ACC112 (cell line): ENCODE data around the gene ERICH6B.

ENCODE experiments used
- H2AFZ ChIP-seq: fragments of 200-600 bp; sonication (generic); one replicate; pipeline ENCODE4 v1.6.0; 2017; ENCODE audit warnings: antibody characterized with exemption, low read length; ENCODE audit not compliant: unreplicated experiment
- H3K27ac ChIP-seq: fragments of 200-600 bp; sonication (generic); 2 replicates; pipeline ENCODE4 v1.5.1; 2014; ENCODE audit warnings: low read depth, mild to moderate bottlenecking, antibody characterized with exemption, low read length, moderate library complexity
- H3K27me3 ChIP-seq: fragments of 200-600 bp; sonication (generic); 2 replicates; pipeline ENCODE4 v1.6.1; 2014; ENCODE audit warnings: mild to moderate bottlenecking, antibody characterized with exemption, low read length, moderate library complexity, mixed read lengths; ENCODE audit not compliant: insufficient read depth
- H3K36me3 ChIP-seq: fragments of 200-600 bp; sonication (generic); 2 replicates; pipeline ENCODE4 v1.6.1; 2016; ENCODE audit warnings: mild to moderate bottlenecking, antibody characterized with exemption, low read length, moderate library complexity, mixed read lengths; ENCODE audit not compliant: insufficient read depth
- H3K4me1 ChIP-seq: fragments of 200-600 bp; sonication (generic); one replicate; pipeline ENCODE4 v1.6.1; 2016; ENCODE audit warnings: low read length, mixed read lengths; ENCODE audit not compliant: insufficient read depth, unreplicated experiment, control insufficient read depth
- H3K4me3 ChIP-seq: fragments of 200-600 bp; sonication (generic); 2 replicates; pipeline ENCODE4 v1.5.1; 2014; ENCODE audit warnings: mild to moderate bottlenecking, low read depth, low read length
- H3K79me2 ChIP-seq: fragments of 200-600 bp; sonication (generic); one replicate; pipeline ENCODE4 v1.6.0; 2016; ENCODE audit warnings: low read length; ENCODE audit not compliant: control insufficient read depth, unreplicated experiment, insufficient read depth

Gene ERICH6B

DNA sequence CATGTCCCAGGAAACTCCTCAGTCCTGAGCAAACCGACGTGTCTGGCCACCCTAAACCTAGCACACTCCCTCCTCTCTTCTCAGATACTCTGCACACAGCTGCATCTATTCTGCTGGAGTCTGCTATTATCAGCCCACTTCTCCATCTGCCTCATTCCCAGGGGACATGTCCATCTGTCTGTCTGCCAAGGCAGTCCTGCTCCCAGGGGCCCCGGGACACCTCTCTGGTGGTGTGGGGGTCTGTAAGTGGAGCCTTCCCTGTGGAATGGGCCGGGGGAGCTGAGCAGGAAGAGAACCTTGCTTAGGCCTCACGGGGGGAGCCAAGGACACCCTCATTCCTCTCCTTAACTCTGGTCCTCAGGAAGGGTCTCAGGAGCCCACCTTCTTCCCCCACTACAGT, 72.7 kb downstream of the ERICH6B start:
- Histone ChIP-seq H3K27me3 (peaks cover 11% of the 10 kb centered on the region; the same call in 1 of the 2 replicates), H3K79me2 (no peaks in the 10 kb centered on the region), H2AFZ (no peak overlapping the region), H3K36me3 (no peaks in the 10 kb centered on the region), H3K4me1 (no peaks in the 10 kb centered on the region), H3K27ac (no peak overlapping the region), H3K4me3 (no peak overlapping the region)

DNA sequence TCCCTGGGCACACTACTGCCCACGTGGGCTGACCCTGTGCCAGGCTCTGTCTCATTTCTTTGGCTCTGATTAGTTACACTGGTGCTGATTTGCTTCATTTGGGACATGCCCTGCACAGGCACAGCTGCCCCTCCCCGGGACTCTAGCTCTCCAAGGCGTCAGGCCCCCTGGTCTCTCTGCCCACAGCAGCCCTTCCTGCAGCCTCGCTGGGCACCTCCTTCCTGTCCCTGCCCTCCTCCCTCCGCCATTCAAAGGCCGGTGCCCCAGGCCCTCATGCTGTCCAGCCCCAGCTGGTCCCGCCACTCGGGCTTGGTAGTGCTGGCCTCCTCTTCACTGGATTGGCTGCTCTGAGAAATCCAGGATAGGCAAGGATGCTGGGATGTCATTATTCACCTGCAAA, 73.1 kb downstream of the ERICH6B start:
- Histone ChIP-seq H2AFZ (no peak overlapping the region), H3K79me2 (no peaks in the 10 kb centered on the region), H3K4me3 (no peak overlapping the region), H3K36me3 (no peaks in the 10 kb centered on the region), H3K27me3 (peaks cover 6% of the 10 kb centered on the region; the same call in 1 of the 2 replicates), H3K27ac (no peak overlapping the region), H3K4me1 (no peaks in the 10 kb centered on the region)

DNA sequence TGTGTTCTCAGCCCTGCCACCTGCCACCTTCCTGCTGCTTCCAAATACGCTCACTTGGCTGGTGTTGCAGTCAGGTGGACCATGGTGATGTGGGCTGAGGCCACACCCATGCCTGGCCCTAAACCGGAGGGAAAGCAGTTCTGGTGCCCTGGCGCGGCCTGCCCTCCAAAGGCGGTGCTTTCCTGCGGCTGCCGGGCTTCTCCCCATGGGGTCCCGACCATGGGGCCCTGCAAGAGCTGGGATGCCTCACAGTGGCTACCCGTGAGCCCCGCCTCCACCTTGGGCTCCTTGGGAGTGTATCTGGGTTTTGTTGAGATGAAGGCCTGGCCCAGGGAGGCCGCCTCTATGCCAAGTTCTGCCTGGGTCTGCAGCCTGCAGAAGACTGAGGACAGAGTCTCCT, 73.7 kb downstream of the ERICH6B start:
- peaks cover under 1% of the 10 kb centered on the region; the same call in 1 of the 2 replicates for H3K27me3 ChIP-seq
- H3K4me3 ChIP-seq = no peak overlapping the region
- no peaks in the 10 kb centered on the region for H3K4me1 ChIP-seq
- no peak overlapping the region for H2AFZ ChIP-seq
- no peaks in the 10 kb centered on the region for H3K36me3 ChIP-seq
- no peak overlapping the region for H3K27ac ChIP-seq
- no peaks in the 10 kb centered on the region for H3K79me2 ChIP-seq

DNA sequence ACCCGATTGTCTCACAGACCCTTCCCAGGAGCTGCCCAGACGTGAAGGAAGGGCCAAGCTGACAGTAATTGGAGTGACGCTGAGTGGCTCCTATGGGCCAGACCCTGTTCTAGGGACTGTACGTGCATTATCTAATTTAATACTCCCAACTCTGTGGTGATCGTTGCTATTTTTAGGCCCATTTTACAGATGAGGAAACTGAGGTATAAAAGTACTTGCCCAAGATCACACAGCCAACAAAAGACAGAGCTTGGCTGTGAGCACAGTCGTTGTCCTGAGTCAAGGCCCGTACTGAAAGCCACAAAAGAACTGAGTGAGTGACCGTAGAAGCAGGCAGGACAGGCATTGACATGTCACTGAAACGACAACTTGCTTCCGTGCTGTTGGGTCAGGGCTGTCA, 74.7 kb downstream of the ERICH6B start:
- H3K79me2 ChIP-seq = no peaks in the 10 kb centered on the region
- H3K27me3 ChIP-seq = no peaks in the 10 kb centered on the region

DNA sequence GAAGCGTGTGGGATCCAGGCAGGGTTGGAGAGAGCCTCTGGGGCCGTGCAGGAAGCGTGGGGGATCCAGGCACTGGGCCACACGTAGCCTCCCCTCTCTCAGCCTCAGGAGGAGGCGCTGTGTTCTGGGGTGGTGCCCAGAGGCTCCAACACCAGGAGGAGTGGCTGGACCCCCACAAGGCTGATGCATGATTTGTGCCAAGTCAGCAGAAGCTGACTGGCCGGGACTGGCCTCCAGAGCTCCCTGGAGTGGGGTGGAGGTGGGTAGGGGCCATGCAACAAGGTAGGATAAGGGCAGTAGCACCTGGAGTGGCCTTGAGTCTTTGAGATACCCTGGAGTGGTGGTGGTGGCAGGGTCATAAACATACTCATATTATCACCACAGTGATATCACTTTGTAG, 75.3 kb downstream of the ERICH6B start:
- Histone ChIP-seq H3K4me3 (no peak overlapping the region), H3K27ac (no peak overlapping the region), H3K4me1 (no peaks in the 10 kb centered on the region), H2AFZ (no peak overlapping the region), H3K27me3 (no peaks in the 10 kb centered on the region), H3K79me2 (no peaks in the 10 kb centered on the region), H3K36me3 (no peaks in the 10 kb centered on the region; the same call in 1 of the 2 replicates)

More for the DNA sequence above, 74.7 kb downstream of the ERICH6B start:
- Histone ChIP-seq H3K36me3 (no peaks in the 10 kb centered on the region), H3K4me1 (no peaks in the 10 kb centered on the region), H3K27ac (no peak overlapping the region), H3K4me3 (no peak overlapping the region), H2AFZ (no peak overlapping the region)

DNA sequence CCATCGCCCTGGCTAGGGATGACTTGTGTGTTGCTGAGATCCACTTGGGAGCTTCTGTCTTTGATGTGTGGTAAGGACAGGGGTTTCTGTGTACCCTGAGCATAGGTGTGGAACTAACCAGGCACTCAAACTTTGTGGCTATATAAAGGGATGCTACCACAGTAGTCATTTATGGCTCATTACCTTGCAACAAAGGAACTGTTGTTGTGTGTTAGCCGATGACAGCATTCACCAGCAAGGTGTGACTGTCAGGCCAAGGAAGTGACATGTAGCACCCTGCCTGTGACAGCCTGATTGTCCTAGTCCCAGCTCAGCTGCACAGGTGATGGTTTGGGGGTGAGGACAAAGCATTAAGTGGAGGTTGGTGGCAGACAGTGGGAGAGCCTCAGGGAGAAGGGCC, 77.2 kb downstream of the ERICH6B start:
- no peaks in the 10 kb centered on the region for H3K27me3 ChIP-seq
- H3K79me2 ChIP-seq = no peaks in the 10 kb centered on the region
- no peaks in the 10 kb centered on the region for H3K4me1 ChIP-seq
- no peak overlapping the region for H3K4me3 ChIP-seq
- H3K27ac ChIP-seq = no peak overlapping the region
- H3K36me3 ChIP-seq = peaks cover 4% of the 10 kb centered on the region; the same call in 1 of the 2 replicates
- no peak overlapping the region for H2AFZ ChIP-seq

DNA sequence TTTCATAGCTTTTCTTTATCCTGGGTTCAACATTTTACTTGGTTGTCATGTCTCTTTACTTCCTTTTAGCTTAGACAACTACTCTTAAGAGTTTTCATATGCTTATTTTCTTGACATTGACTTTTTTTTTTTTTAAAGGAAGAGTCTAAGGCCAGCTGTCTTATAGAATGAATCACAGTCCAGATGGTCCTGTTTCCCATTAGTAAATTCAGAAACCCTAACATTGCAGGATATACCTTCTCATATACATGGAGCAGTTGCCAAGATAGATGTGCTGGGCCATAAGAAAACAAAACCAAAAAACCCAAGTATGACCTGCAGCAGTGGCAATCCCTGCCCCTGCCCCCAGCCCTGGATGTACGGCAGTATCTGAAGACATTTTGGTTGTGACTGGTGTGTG, 78.0 kb downstream of the ERICH6B start:
- no peaks in the 10 kb centered on the region for H3K27me3 ChIP-seq
- H3K4me1 ChIP-seq = no peaks in the 10 kb centered on the region
- H3K36me3 ChIP-seq = peaks cover 7% of the 10 kb centered on the region; the same call in 1 of the 2 replicates
- H3K4me3 ChIP-seq = no peak overlapping the region
- no peak overlapping the region for H2AFZ ChIP-seq
- no peaks in the 10 kb centered on the region for H3K79me2 ChIP-seq
- no peak overlapping the region for H3K27ac ChIP-seq

DNA sequence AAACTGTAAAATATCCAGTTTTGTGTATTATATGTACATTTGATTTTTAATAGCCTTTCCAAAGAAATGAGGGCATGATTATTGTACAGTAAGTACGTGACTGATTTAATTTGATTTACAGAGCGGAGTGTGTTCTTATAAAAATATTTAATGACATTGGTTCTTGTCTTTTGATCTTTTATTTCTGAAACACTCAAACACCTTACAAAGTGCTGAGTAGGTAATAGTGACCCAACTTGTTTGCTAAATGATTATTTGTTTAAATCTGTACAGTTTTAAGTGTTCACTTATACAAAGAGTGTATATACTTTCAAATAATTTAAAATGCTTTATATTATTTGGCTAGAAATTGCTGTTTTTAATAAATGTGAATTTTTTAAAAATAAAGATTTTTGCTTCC, 79.3 kb downstream of the ERICH6B start:
- Histone ChIP-seq H3K79me2 (no peaks in the 10 kb centered on the region), H3K36me3 (peaks cover 9% of the 10 kb centered on the region; the same call in 1 of the 2 replicates), H3K4me3 (no peak overlapping the region), H2AFZ (no peak overlapping the region), H3K4me1 (no peaks in the 10 kb centered on the region), H3K27me3 (no peaks in the 10 kb centered on the region), H3K27ac (no peak overlapping the region)

DNA sequence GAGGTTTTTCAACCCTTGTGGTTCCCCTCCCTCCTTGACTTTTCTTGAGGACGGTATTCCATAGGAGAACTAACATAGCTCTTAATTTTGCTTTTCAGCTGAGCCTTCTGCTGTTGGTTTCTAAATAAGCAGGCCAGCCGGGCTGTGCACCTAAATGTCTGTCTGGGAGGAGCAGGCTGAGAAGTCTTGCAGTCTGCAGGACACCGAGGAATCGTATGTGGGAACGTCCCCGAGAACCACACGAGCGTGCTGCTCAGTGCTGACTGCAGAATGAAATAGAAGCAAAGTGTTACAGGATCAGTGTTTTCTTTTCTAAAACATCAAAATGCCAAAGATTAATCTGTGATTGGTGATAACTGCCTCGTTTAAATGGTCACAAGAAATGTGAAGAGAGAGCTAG, 80.9 kb downstream of the ERICH6B start:
- no peak overlapping the region for H2AFZ ChIP-seq
- peaks cover 18% of the 10 kb centered on the region; the same call in 1 of the 2 replicates for H3K36me3 ChIP-seq
- no peak overlapping the region for H3K27ac ChIP-seq
- H3K4me3 ChIP-seq = no peak overlapping the region
- no peaks in the 10 kb centered on the region for H3K27me3 ChIP-seq
- no peaks in the 10 kb centered on the region for H3K79me2 ChIP-seq
- H3K4me1 ChIP-seq = no peaks in the 10 kb centered on the region

DNA sequence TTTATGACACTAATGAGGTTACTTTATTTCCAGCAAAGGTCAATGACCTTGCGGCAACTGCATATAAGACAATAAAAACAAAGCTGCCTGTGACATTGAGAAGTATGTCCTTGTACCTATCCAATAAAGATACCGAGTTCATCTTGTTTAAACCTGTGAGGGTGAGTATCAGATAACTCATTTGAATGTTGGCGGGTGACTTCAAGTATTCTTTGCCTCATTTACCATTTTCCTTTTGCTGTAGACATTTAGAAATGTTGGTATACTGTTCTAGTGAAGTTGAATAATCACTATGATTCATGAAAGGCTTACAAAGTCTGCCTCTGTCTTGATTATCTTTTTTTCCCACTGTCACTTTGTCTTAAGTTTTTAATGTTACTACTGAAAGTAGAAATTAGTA, 85.8 kb downstream of the ERICH6B start:
- no peak overlapping the region for H2AFZ ChIP-seq
- H3K36me3 ChIP-seq = peaks cover 24% of the 10 kb centered on the region; the same call in 1 of the 2 replicates
- no peaks in the 10 kb centered on the region for H3K27me3 ChIP-seq
- no peak overlapping the region for H3K4me3 ChIP-seq
- no peaks in the 10 kb centered on the region for H3K79me2 ChIP-seq
- no peak overlapping the region for H3K27ac ChIP-seq
- no peaks in the 10 kb centered on the region for H3K4me1 ChIP-seq

DNA sequence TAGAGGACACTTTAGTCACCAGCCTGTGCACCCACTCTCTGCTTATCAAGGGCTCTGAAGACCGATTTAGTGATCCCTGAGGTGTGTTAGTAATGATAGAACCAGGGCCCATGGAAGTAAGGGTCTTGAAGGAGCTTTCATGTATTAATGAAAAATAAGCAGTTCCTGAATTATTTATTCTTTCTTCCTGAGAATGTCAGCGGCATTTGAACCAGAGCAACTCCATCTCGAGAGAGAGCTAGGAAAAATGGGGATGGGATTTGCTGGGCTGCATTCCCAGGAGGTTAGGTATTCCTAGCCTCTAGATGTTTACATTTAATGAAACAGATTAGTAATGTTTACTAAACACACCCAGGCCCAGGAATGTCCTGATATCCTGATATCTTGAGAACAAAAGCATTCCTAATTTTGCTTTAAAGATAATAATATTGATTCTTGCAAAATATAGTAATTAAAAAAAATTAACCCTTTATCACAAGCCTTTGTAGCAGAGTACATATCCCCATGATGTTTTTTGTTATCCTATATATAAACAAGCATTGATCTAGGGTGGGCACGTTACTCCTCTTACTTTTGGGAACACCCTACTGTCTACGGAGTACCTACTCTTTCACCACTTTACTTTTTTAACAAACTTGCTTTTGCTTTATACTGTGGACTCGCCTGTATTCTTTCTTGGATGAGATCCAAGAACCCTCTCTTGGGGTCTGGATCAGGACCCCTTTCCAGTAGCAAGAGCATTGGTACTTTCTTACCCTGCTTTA, 87.7 kb downstream of the ERICH6B start:
- Histone ChIP-seq H3K79me2 (no peaks in the 10 kb centered on the region), H3K4me1 (no peaks in the 10 kb centered on the region), H2AFZ (no peak overlapping the region), H3K27me3 (no peaks in the 10 kb centered on the region), H3K4me3 (no peak overlapping the region), H3K27ac (no peak overlapping the region), H3K36me3 (peaks cover 20% of the 10 kb centered on the region)
